Karpas-422 (cell line): ENCODE data around the gene ZNF69. TPM values are rescaled to one million over a fixed set of nuclear protein-coding genes. Genes with fewer than 3 reads are reported as not detected.
"Not testable (repeated sequence)": the region's sequence is repeated elsewhere in the genome, so short reads cannot be mapped to it uniquely, and the experiment has no call there.

Source experiments
- DNase-seq: peaks from one replicate; pipeline ENCODE4 v3.0.0-alpha.2; 2015
- H2AFZ ChIP-seq: fragments of 200-600 bp; sonication (generic); 2 replicates; pipeline ENCODE4 v1.6.1; 2014; ENCODE audit warnings: antibody characterized with exemption, low read length, mixed read lengths
- H3K27ac ChIP-seq: fragments of 200-600 bp; sonication (generic); 2 replicates; pipeline ENCODE4 v1.5.1; 2014; ENCODE audit warnings: mild to moderate bottlenecking, low read length, moderate library complexity
- H3K27me3 ChIP-seq: fragments of 200-600 bp; sonication (generic); 2 replicates; pipeline ENCODE4 v1.6.1; 2014; ENCODE audit warnings: low read length, mixed read lengths
- H3K36me3 ChIP-seq: fragments of 200-600 bp; sonication (generic); 2 replicates; pipeline ENCODE4 v1.6.1; 2014; ENCODE audit warnings: low read length, mixed read lengths; ENCODE audit not compliant: insufficient read depth
- H3K4me1 ChIP-seq: fragments of 200-600 bp; sonication (generic); 2 replicates; pipeline ENCODE4 v1.6.1; 2014; ENCODE audit warnings: mild to moderate bottlenecking, low read length, mixed read lengths
- H3K4me2 ChIP-seq: fragments of 200-600 bp; sonication (generic); 2 replicates; pipeline ENCODE4 v1.6.1; 2014; ENCODE audit warnings: low read length, low read depth, mild to moderate bottlenecking; ENCODE audit not compliant: poor library complexity, severe bottlenecking
- H3K4me3 ChIP-seq: fragments of 200-600 bp; sonication (generic); 2 replicates; pipeline ENCODE4 v1.5.1; 2014; ENCODE audit warnings: mild to moderate bottlenecking, antibody characterized with exemption, low read length, mixed read lengths
- H3K79me2 ChIP-seq: fragments of 200-600 bp; sonication (generic); 2 replicates; pipeline ENCODE4 v1.6.1; 2014; ENCODE audit warnings: mild to moderate bottlenecking, low read length, mixed read lengths
- H3K9ac ChIP-seq: fragments of 200-600 bp; sonication (generic); 2 replicates; pipeline ENCODE4 v1.6.0; 2014; ENCODE audit warnings: low read length
- H3K9me2 ChIP-seq: fragments of 200-600 bp; sonication (generic), shearing (Covaris generic); replicated peaks from 2 replicates; pipeline ENCODE4 v1.6.0; 2014; ENCODE audit warnings: mild to moderate bottlenecking, low read length, moderate library complexity; ENCODE audit not compliant: insufficient read depth
- H3K9me3 ChIP-seq: fragments of 300-700, 200-600 bp; sonication (generic); 2 replicates; pipeline ENCODE4 v1.6.1; 2014; ENCODE audit warnings: low read length, mixed read lengths
- H4K20me1 ChIP-seq: fragments of 200-600 bp; sonication (generic); 2 replicates; pipeline ENCODE4 v1.6.1; 2014; ENCODE audit warnings: mild to moderate bottlenecking, antibody characterized with exemption, low read length, low read depth; ENCODE audit not compliant: insufficient read depth
- total RNA-seq: library from RNA; depleted of rRNA; stranded (reverse); fragments of >200 nt; shearing (Covaris generic); gene quantifications from 2 replicates; pipeline ENCODE4 v1.2.3, GENCODE V29; 2014; ENCODE audit warnings: low replicate concordance; rRNA removed

ZNF69 gene
- total RNA-seq: 6.6 and 12.9 TPM in 2 replicates

DNA sequence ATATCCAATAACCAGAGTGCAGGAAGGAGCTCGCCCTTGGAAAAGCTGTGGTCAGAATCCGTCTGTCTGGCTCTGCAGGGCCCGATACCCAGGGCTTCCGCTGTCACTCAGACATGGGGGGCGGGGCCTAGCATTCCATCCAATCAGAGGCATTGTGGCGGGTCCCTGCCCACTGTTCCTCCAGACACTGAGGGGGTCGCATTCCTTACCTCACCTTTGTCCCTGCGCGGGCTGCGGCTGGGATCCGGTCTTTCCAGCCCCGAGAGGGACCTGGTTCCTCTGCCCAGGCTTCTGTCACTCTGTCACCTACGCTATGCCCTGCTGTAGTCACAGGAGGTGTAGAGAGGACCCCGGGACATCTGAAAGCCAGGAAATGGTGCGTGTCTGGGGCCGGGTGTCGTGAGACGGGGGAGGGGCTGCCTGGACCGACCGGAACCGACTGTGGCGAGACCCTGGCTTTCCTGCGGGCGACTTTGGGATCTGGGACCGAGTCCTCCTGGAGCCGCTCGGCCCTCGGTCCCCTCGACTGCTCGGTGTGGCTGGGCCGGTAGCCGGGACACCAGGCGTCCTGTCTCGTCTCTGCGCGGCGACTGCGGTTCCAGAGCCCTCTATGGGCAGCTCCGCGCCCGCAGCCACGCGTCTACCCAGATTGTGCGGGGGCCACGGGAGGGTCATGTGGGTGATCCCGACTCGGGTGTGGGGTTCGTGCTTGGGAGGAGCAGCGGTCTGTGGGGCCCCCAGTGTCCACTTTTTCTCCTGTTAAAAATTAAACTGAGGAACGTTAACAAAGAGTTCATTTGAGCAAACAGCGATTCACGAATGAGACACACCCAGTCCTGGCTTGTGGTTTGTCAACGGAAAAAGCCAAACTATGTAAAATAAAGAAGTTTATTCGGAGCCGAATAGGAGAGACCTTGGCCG, at the start of gene ZNF69:
ZNF69 (plus strand) TSS at position 172 of the 921 bp plus-strand sequence; CDS start at position 314, 142 bp downstream.
- Histone ChIP-seq H3K9me3 (no peaks in the 10 kb centered on the region), H4K20me1 (no peaks in the 10 kb centered on the region), H3K79me2 (no peaks in the 10 kb centered on the region), H3K9ac (peak within 1 kb of the TSS; percentile 85), H3K36me3 (peaks cover 3% of the 10 kb centered on the region; the same call in 1 of the 2 replicates), H3K4me3 (peak within 1 kb of the TSS; percentile 95), H3K27ac (no peak within 1 kb of the TSS), H3K4me2 (peak within 1 kb of the TSS; percentile 82), H3K4me1 (peaks cover 17% of the 10 kb centered on the region), H3K27me3 (no peaks in the 10 kb centered on the region), H2AFZ (peak within 1 kb of the TSS; percentile 99), H3K9me2 (no peaks in the 10 kb centered on the region)
- DNase-seq: peak; percentile 86

- H3K79me2 ChIP-seq: peaks cover 2% of the 10 kb centered on the region; the same call in 1 of the 2 replicates
Measured at GRCh38 chr19:11843722-11844121, 43.9 kb upstream of the ZNF69 start.

GRCh38 chr19:11847615-11848014, 40.0 kb upstream of the ZNF69 start:
- H3K9ac ChIP-seq, H3K27ac ChIP-seq, H4K20me1 ChIP-seq, H3K27me3 ChIP-seq, DNase-seq, H3K9me3 ChIP-seq, H3K9me2 ChIP-seq: not testable (repeated sequence)
- H3K36me3 ChIP-seq: peaks cover 21% of the 10 kb centered on the region
- peaks cover 37% of the 10 kb centered on the region for H3K79me2 ChIP-seq
- peak overlapping the region; percentile 95 for H3K4me2 ChIP-seq
- peak overlapping the region; percentile 84; the same call in 1 of the 2 replicates for H3K4me3 ChIP-seq
- peaks cover 19% of the 10 kb centered on the region for H3K4me1 ChIP-seq
- 0 out of 2 replicates have a peak overlapping the region, but pooled peaks have one; percentile 99 for H2AFZ ChIP-seq

More at GRCh38 chr19:11843722-11844121, 43.9 kb upstream of the ZNF69 start:
- H3K9me3 ChIP-seq: no peaks in the 10 kb centered on the region
- H3K36me3 ChIP-seq: no peaks in the 10 kb centered on the region
- H3K4me1 ChIP-seq: peaks cover 7% of the 10 kb centered on the region
- H3K27ac ChIP-seq: no peak overlapping the region
- no peak overlapping the region for H3K9ac ChIP-seq
- H3K4me3 ChIP-seq: no peak overlapping the region
- no peak for DNase-seq
- H3K4me2 ChIP-seq: no peak overlapping the region
- H4K20me1 ChIP-seq: no peaks in the 10 kb centered on the region
- H3K9me2 ChIP-seq: no peaks in the 10 kb centered on the region
- H3K27me3 ChIP-seq: no peaks in the 10 kb centered on the region
- no peak overlapping the region for H2AFZ ChIP-seq

- Histone ChIP-seq H3K9me3 (peaks cover 3% of the 10 kb centered on the region; the same call in 1 of the 2 replicates), H2AFZ (peak overlapping the region; percentile 99; the same call in 1 of the 2 replicates), H3K4me1 (peaks cover 19% of the 10 kb centered on the region), H3K36me3 (peaks cover 22% of the 10 kb centered on the region), H3K9ac (peak overlapping the region; percentile 82), H3K27ac (no peak overlapping the region), H4K20me1 (no peaks in the 10 kb centered on the region), H3K27me3 (no peaks in the 10 kb centered on the region), H3K9me2 (no peaks in the 10 kb centered on the region), H3K79me2 (peaks cover 39% of the 10 kb centered on the region), H3K4me2 (peak overlapping the region; percentile 95), H3K4me3 (peak overlapping the region; percentile 84)
- no peak for DNase-seq
Measured at GRCh38 chr19:11848200-11848593, 39.4 kb upstream of the ZNF69 start.

- Histone ChIP-seq H3K79me2 (peaks cover 45% of the 10 kb centered on the region), H3K9me3 (peaks cover 3% of the 10 kb centered on the region; the same call in 1 of the 2 replicates), H3K9me2 (no peaks in the 10 kb centered on the region), H3K27me3 (no peaks in the 10 kb centered on the region), H3K27ac (0 out of 2 replicates have a peak within 1 kb of the TSS, but pooled peaks have one; percentile 26), H3K4me2 (peak within 1 kb of the TSS; percentile 95), H3K9ac (peak within 1 kb of the TSS; percentile 82), H4K20me1 (no peaks in the 10 kb centered on the region), H3K4me1 (peaks cover 19% of the 10 kb centered on the region), H3K36me3 (peaks cover 28% of the 10 kb centered on the region), H2AFZ (peak within 1 kb of the TSS; percentile 99; the same call in 1 of the 2 replicates), H3K4me3 (peak within 1 kb of the TSS; percentile 84)
- peak; percentile 98 for DNase-seq
Measured at GRCh38 chr19:11848594-11849469, 38.8 kb upstream of the ZNF69 start, which contains the start of gene ZNF439. ZNF439 (plus strand) TSS chr19:11848726; CDS start chr19:11848868, 142 bp downstream.

- Histone ChIP-seq H3K4me1 (peaks cover 19% of the 10 kb centered on the region), H3K79me2 (peaks cover 55% of the 10 kb centered on the region), H3K4me2 (peak overlapping the region; percentile 95), H3K36me3 (peaks cover 39% of the 10 kb centered on the region)
- H2AFZ ChIP-seq, H3K9me3 ChIP-seq, H4K20me1 ChIP-seq, H3K27ac ChIP-seq, H3K9me2 ChIP-seq, H3K27me3 ChIP-seq, H3K4me3 ChIP-seq, DNase-seq, H3K9ac ChIP-seq: not testable (repeated sequence)
Measured at GRCh38 chr19:11850289-11850688, 37.3 kb upstream of the ZNF69 start.

DNA sequence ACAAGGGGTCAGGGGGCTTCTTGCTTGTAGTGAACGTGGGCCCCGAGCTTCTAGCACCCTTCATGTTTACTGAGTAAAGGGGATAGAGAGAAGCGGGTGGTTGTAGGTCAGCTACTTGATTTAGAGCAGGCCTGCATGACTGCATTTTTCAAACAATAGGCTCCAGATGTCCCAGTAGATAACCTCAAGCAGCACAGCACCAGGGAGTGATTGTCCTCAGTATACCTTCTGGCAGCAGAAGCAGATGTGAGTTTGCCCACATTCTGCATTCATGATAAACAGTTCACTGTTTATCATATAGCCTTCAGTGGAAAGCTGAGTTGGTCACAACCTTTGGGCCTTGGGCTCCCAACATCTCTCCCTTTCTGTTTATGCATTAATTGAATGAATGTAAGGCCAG, 34.2 kb upstream of the ZNF69 start:
- peaks cover 54% of the 10 kb centered on the region for H3K36me3 ChIP-seq
- no peaks in the 10 kb centered on the region for H3K9me2 ChIP-seq

More for the DNA sequence above, 34.2 kb upstream of the ZNF69 start:
- peaks cover 76% of the 10 kb centered on the region for H3K79me2 ChIP-seq
- peaks cover 12% of the 10 kb centered on the region for H3K4me1 ChIP-seq
- no peak overlapping the region for H2AFZ ChIP-seq
- no peak overlapping the region for H3K27ac ChIP-seq
- no peaks in the 10 kb centered on the region for H4K20me1 ChIP-seq
- no peaks in the 10 kb centered on the region for H3K27me3 ChIP-seq
- DNase-seq: no peak
- no peak overlapping the region for H3K4me3 ChIP-seq
- H3K4me2 ChIP-seq: no peak overlapping the region
- no peak overlapping the region for H3K9ac ChIP-seq
- peaks cover 17% of the 10 kb centered on the region; the same call in 1 of the 2 replicates for H3K9me3 ChIP-seq
